Thoracic aorta (tissue), 2 donors: ENCODE measurements around the gene MYH3. TPM values are rescaled to one million over a fixed set of nuclear protein-coding genes. Genes with fewer than 3 reads are reported as not detected.

Source experiments
- ATAC-seq: fragments of 150-250 bp; one replicate; pipeline ENCODE4 v1.8.0; 2017; ENCODE audit warnings: low read depth; ENCODE audit not compliant: insufficient number of reproducible peaks, low FRiP score
- DNase-seq: peaks from one replicate; pipeline ENCODE4 v3.0.0-alpha.2; 2020; ENCODE audit warnings: low spot score
- H3K27ac ChIP-seq, 2 donors: fragments of 200-600 bp; sonication (generic); 1 replicate in 1 of 2; 2 replicates in 1 of 2; pipeline ENCODE4 v1.5.1; 2016; ENCODE audit warnings: mild to moderate bottlenecking in 2 of 2, moderate library complexity in 2 of 2
- H3K27me3 ChIP-seq: fragments of 200-600 bp; sonication (generic); replicated peaks from 2 replicates; pipeline ENCODE4 v1.6.0; 2016; ENCODE audit warnings: mild to moderate bottlenecking; ENCODE audit not compliant: insufficient read depth
- H3K36me3 ChIP-seq: fragments of 200-600 bp; sonication (generic); one replicate; pipeline ENCODE4 v1.5.1; 2016
- H3K4me1 ChIP-seq, 2 donors: fragments of 200-600 bp; sonication (generic); 1 replicate in 1 of 2; 2 replicates in 1 of 2; pipeline versions ENCODE4 v1.5.1 to v1.6.0; 2016; ENCODE audit warnings: low read depth in 2 of 2, mild to moderate bottlenecking in 1 of 2; ENCODE audit not compliant: control insufficient read depth in 1 of 2
- H3K4me3 ChIP-seq: fragments of 200-600 bp; sonication (generic); 2 replicates; pipeline ENCODE4 v1.5.1; 2016; ENCODE audit warnings: mild to moderate bottlenecking
- H3K9me3 ChIP-seq: fragments of 200-600 bp; sonication (generic); 2 replicates; pipeline ENCODE4 v1.5.1; 2016
- CTCF ChIP-seq: fragments of 200-600 bp; sonication (generic); IDR thresholded peaks from one replicate; pipeline ENCODE4 v1.5.1; 2019; ENCODE audit warnings: antibody characterized with exemption
- total RNA-seq, 2 donors: library from RNA; depleted of rRNA; stranded (reverse); fragments of >200 nt; gene quantifications; one replicate each; pipeline versions ENCODE4 v1.1.0 to v1.2.3, GENCODE V29; 2016

MYH3 gene
- total RNA-seq, 2 donors from 2014 or later: 3.0 to 7.1 TPM

- no peak overlapping the region for H3K4me3 ChIP-seq
- ATAC-seq (no peak), DNase-seq (no peak)
- no peaks in the 10 kb centered on the region for H3K27me3 ChIP-seq
- no peaks in the 10 kb centered on the region for H3K4me1 ChIP-seq
- no peak for TF ChIP-seq CTCF
- peaks cover 2% of the 10 kb centered on the region for H3K36me3 ChIP-seq
- H3K27ac ChIP-seq: no peak overlapping the region
- H3K9me3 ChIP-seq: no peaks in the 10 kb centered on the region
These were observed 5.2 kb downstream of the MYH3 start for GRCh38 chr17:10651927-10652326.

- DNase-seq (no peak), ATAC-seq (no peak)
- Histone ChIP-seq H3K27me3 (no peaks in the 10 kb centered on the region), H3K27ac (no peak overlapping the region), H3K9me3 (no peaks in the 10 kb centered on the region), H3K4me3 (no peak overlapping the region), H3K4me1 (peaks cover 0 to 3% of the 10 kb centered on the region in 2 donors), H3K36me3 (no peaks in the 10 kb centered on the region)
- TF ChIP-seq CTCF: no peak
These were observed 7.5 kb downstream of the MYH3 start for GRCh38 chr17:10649602-10650001.

GRCh38 chr17:10648956-10649355, 8.2 kb downstream of the MYH3 start:
- Histone ChIP-seq H3K27ac (no peak overlapping the region), H3K4me3 (no peak overlapping the region), H3K4me1 (peaks cover 0 to 3% of the 10 kb centered on the region in 2 donors), H3K9me3 (no peaks in the 10 kb centered on the region), H3K36me3 (no peaks in the 10 kb centered on the region), H3K27me3 (no peaks in the 10 kb centered on the region)
- TF ChIP-seq CTCF: no peak
- ATAC-seq (no peak), DNase-seq (no peak)

- Histone ChIP-seq H3K4me1 (peaks cover 0 to 3% of the 10 kb centered on the region in 2 donors), H3K4me3 (no peak overlapping the region), H3K27ac (no peak overlapping the region), H3K27me3 (no peaks in the 10 kb centered on the region), H3K36me3 (no peaks in the 10 kb centered on the region), H3K9me3 (no peaks in the 10 kb centered on the region)
- no peak for TF ChIP-seq CTCF
- DNase-seq (no peak), ATAC-seq (no peak)
These were observed 8.7 kb downstream of the MYH3 start for GRCh38 chr17:10648381-10648780.

GRCh38 chr17:10646392-10646990, 10.6 kb downstream of the MYH3 start:
- H3K36me3 ChIP-seq: peaks cover 6% of the 10 kb centered on the region
- peak; percentile 86 for TF ChIP-seq CTCF
- DNase-seq: peak; percentile 12
- peaks cover 0 to 3% of the 10 kb centered on the region in 2 donors for H3K4me1 ChIP-seq
- no peak overlapping the region for H3K27ac ChIP-seq
- no peaks in the 10 kb centered on the region for H3K27me3 ChIP-seq
- peak; percentile 73 for ATAC-seq
- H3K4me3 ChIP-seq: no peak overlapping the region
- H3K9me3 ChIP-seq: no peaks in the 10 kb centered on the region
